ENCODE results near the gene DERA. TPM values are rescaled to one million over a fixed set of nuclear protein-coding genes. Genes with fewer than 3 reads are reported as not detected.

Gene DERA
- total and polyA plus RNA-seq, 9 of the 15 experiments (the other 6 are each of a cell fraction or from before 2014, with no cell fraction given) = 5.5 to 15.5 (median 7.8) TPM

- intact Hi-C loops (cut with micrococcal nuclease) (no loop called here), in situ Hi-C loops (cut with MboI) (loop anchor here (25.0 kb wide), 1 partner anchor 1064 kb away; the partner anchor contains the start of genes C12orf60, SMCO3 and WBP11)
- no peak overlapping the region for H3K4me2 ChIP-seq (ENCODE audit: insufficient read depth, low read length)
- H3K9ac ChIP-seq (ENCODE audit: insufficient read depth in 1 of 2, low read depth in 2 of 2, low read length in 2 of 2) = no peak overlapping the region
- no TSS peak for BruUV-seq (replicated peaks)
- H3K36me3 ChIP-seq (ENCODE audit: control insufficient read depth, insufficient read depth, low read length) = no peaks in the 10 kb centered on the region
- POLR2A ChIA-PET = no interaction called here
- H3K9me1 ChIP-seq (ENCODE audit: control insufficient read depth, insufficient read depth, low read length) = no peaks in the 10 kb centered on the region
- ATAC-seq (no peak), DNase-seq (ENCODE audit: extremely low read depth in 1 of 4, low spot score in 3 of 4) (no peak), FAIRE-seq (no peak)
- no peaks in the 10 kb centered on the region for H4K20me1 ChIP-seq (replicated peaks; ENCODE audit: control insufficient read depth, insufficient read depth, low read length)
- no peaks in the 10 kb centered on the region for H3K27me3 ChIP-seq (ENCODE audit: control insufficient read depth in 2 of 2, insufficient read depth in 2 of 2, low read length in 2 of 2)
- CTCF ChIA-PET (ENCODE audit: low intra/inter-chr PET ratio) = no interaction called here
- WGBS (ENCODE audit: insufficient coverage, low coverage, missing lambda C conversion rate) = 0% methylated on average over 1 of the region's 1 CpG
- no peak overlapping the region for H3K4me3 ChIP-seq
- no peaks in the 10 kb centered on the region for H3K79me2 ChIP-seq (ENCODE audit: control insufficient read depth, insufficient read depth, low read length)
- TF ChIP-seq ZNF24 (IDR thresholded peaks at IDR 0.05) (no peak), ZNF655 (CRISPR knock-in tag; IDR thresholded peaks at IDR 0.05) (no peak), GTF3C2 (IDR thresholded peaks at IDR 0.05; ENCODE audit: borderline replicate concordance, extremely low read depth, insufficient read length) (no peak), NR2C2 (CRISPR knock-in tag; IDR thresholded peaks at IDR 0.05) (no peak), NR2C2 (tag; IDR thresholded peaks at IDR 0.05) (no peak), BCLAF1 (IDR thresholded peaks at IDR 0.05; ENCODE audit: borderline replicate concordance in 1 of 2, control insufficient read depth in 1 of 2, low read depth in 2 of 2, low read length in 1 of 2) (no peak), CAMTA2 (CRISPR knock-in tag; conservative IDR thresholded peaks at IDR 0.05) (no peak), CBX5 (IDR thresholded peaks at IDR 0.05; ENCODE audit: borderline replicate concordance, low read depth) (no peak), SFPQ (IDR thresholded peaks at IDR 0.05; ENCODE audit: low read depth, low read length) (no peak), JUNB (CRISPR knock-in tag; conservative IDR thresholded peaks at IDR 0.05) (no peak), ELF1 (tag; IDR thresholded peaks at IDR 0.05) (no peak), L3MBTL2 (IDR thresholded peaks at IDR 0.05) (no peak)
- H3K4me1 ChIP-seq (replicated peaks in 1 of 2; ENCODE audit: control insufficient read depth in 2 of 2, insufficient read depth in 2 of 2, low read length in 2 of 2) = no peaks in the 10 kb centered on the region; a peak in 1 of 5 replicates
- no peaks in the 10 kb centered on the region for H3K9me3 ChIP-seq (replicated peaks; ENCODE audit: control insufficient read depth, insufficient read depth, low read depth, low read length)
- no peak overlapping the region for H3K27ac ChIP-seq (ENCODE audit: extremely low read depth, low read depth, low read length)
- no peak overlapping the region for H2AFZ ChIP-seq (ENCODE audit: low read depth, low read length)
Observed at GRCh38 chr12:15875863-15876262, 35.3 kb upstream of the DERA start.

Measured in K562 (cell line).